ENCODE measurements around the gene MAPK14. TPM values are rescaled to one million over a fixed set of nuclear protein-coding genes. Genes with fewer than 3 reads are reported as not detected.

The MAPK14 gene
- total and polyA plus RNA-seq, 10 of the 15 experiments (the other 5 are each of a cell fraction or from before 2014, with no cell fraction given), result 12.5 to 59.5 (median 43.0) TPM

GRCh38 chr6:36155662-36156061, 128.1 kb downstream of the MAPK14 start (continued):
- TF ChIP-seq CEBPB (IDR thresholded peaks at IDR 0.05; ENCODE audit: borderline replicate concordance in 1 of 2, low read depth in 2 of 2, low read length in 2 of 2), result no peak

- intact Hi-C loops (cut with micrococcal nuclease; ENCODE audit: unreplicated experiment) (no loop called here), in situ Hi-C loops (cut with MboI) (no loop called here)
- BruUV-seq (replicated peaks), result no TSS peak
- no peak overlapping the region for H2AFZ ChIP-seq (ENCODE audit: control insufficient read depth, low read depth, low read length)
- SMC1A ChIA-PET (ENCODE audit: uncharacterized antibody, unreplicated experiment), result interaction anchor here (0.6 kb wide), 1 partner anchor 414 kb away, joined by 3 read pairs; no protein-coding TSS in a partner anchor
- no peak overlapping the region for H3K27ac ChIP-seq (ENCODE audit: control insufficient read depth, insufficient read depth)
- no peaks in the 10 kb centered on the region for H4K20me1 ChIP-seq (ENCODE audit: control insufficient read depth, insufficient read depth)
- no peak overlapping the region for H3K4me2 ChIP-seq (ENCODE audit: control insufficient read depth, insufficient read depth)
- DNase-seq (ENCODE audit: low read depth, low spot score), result no peak
- POLR2A ChIA-PET, result no interaction called here
- H3K9ac ChIP-seq (ENCODE audit: control insufficient read depth, insufficient read depth, low read length), result no peak overlapping the region
- H3K4me3 ChIP-seq, result no peak overlapping the region
- no peaks in the 10 kb centered on the region for H3K79me2 ChIP-seq (ENCODE audit: control insufficient read depth, insufficient read depth, low read length)
- no peak for FAIRE-seq
- CTCF ChIA-PET, result interaction anchor here (0.6 to 1.4 kb wide), 2 partner anchors 12 to 27 kb away, joined by 3 read pairs; no protein-coding TSS in a partner anchor
- no peak for ATAC-seq
- no peaks in the 10 kb centered on the region for H3K4me1 ChIP-seq (ENCODE audit: control insufficient read depth, insufficient read depth, low read length)
- H3K36me3 ChIP-seq (ENCODE audit: control insufficient read depth in 2 of 2, insufficient read depth in 2 of 2, low read length in 1 of 2), result no peaks in the 10 kb centered on the region
- no peaks in the 10 kb centered on the region for H3K27me3 ChIP-seq (replicated peaks in 1 of 2; ENCODE audit: control insufficient read depth in 2 of 2, insufficient read depth in 2 of 2, low read length in 1 of 2)
- H3K9me3 ChIP-seq (replicated peaks; ENCODE audit: control insufficient read depth, insufficient read depth, low read length), result peaks cover 4% of the 10 kb centered on the region; the same call in 1 of the 3 replicates
- WGBS (ENCODE audit: insufficient coverage, insufficient replicate concordance, low lambda C conversion rate, missing lambda C conversion rate), result 56% methylated on average over 4 of the region's 4 CpGs
- RAD21 ChIA-PET (ENCODE audit: unreplicated experiment), result no interaction called here
- TF ChIP-seq TARDBP (IDR thresholded peaks at IDR 0.05; ENCODE audit: borderline replicate concordance) (no peak), TCF3 (IDR thresholded peaks at IDR 0.05; ENCODE audit: borderline replicate concordance, insufficient read depth, low read depth, low read length) (no peak), CTCF (IDR thresholded peaks at IDR 0.05 in 2 of 3, conservative IDR thresholded peaks at IDR 0.05 in 1 of 3; ENCODE audit: control insufficient read depth in 2 of 3, extremely low read depth in 1 of 3, insufficient read depth in 1 of 3, low read depth in 3 of 3, low read length in 3 of 3) (no peak), RAD51 (IDR thresholded peaks at IDR 0.05) (no peak), POU2F2 (IDR thresholded peaks at IDR 0.05; ENCODE audit: borderline replicate concordance, low read depth, low read length) (no peak), RB1 (IDR thresholded peaks at IDR 0.05; ENCODE audit: borderline replicate concordance) (no peak), BCL3 (IDR thresholded peaks at IDR 0.05; ENCODE audit: borderline replicate concordance, insufficient read depth, low read depth, low read length, poor library complexity, severe bottlenecking) (no peak), MXI1 (IDR thresholded peaks at IDR 0.05; ENCODE audit: low read depth, low read length) (no peak), ZZZ3 (IDR thresholded peaks at IDR 0.05; ENCODE audit: control insufficient read depth, insufficient read length, low read depth) (no peak), HDAC6 (IDR thresholded peaks at IDR 0.05; ENCODE audit: unreplicated experiment) (no peak), SREBF1 (IDR thresholded peaks at IDR 0.05; ENCODE audit: low read length) (no peak), CBX5 (IDR thresholded peaks at IDR 0.05; ENCODE audit: low read depth) (no peak), SUZ12 (IDR thresholded peaks at IDR 0.05; ENCODE audit: unreplicated experiment) (no peak), USF2 (IDR thresholded peaks at IDR 0.05; ENCODE audit: borderline replicate concordance, low read depth, low read length) (no peak)
Measured at GRCh38 chr6:36160147-36160760, 132.6 kb downstream of the MAPK14 start.
